ENCODE measurements around the gene AGTPBP1.
A peak's percentile ranks its signal among the peaks of the same experiment; 100 is the strongest.
"Not testable (repeated sequence)": the region's sequence is repeated elsewhere in the genome, so short reads cannot be mapped to it uniquely, and the experiment has no call there.

Gene AGTPBP1

GRCh38 chr9:85741875-85742596, at the start of gene AGTPBP1:
Gene AGTPBP1, minus strand, starts transcription at chr9:85741954. Its CDS starts 29,421 bp downstream, at chr9:85712533.
- DNase-seq (ENCODE audit: low spot score): peak; percentile 97
- in situ Hi-C loops (cut with MboI; ENCODE audit: low pct_unique_long_range_greater_than_20kb, low sequenced_read_pairs, unreplicated experiment): no loop called here
- no peak for TF ChIP-seq CTCF (IDR thresholded peaks at IDR 0.05; ENCODE audit: extremely low read depth, insufficient read depth, missing control alignments)

GRCh38 chr9:85786116-85786515, 44.4 kb upstream of the AGTPBP1 start:
- in situ Hi-C loops (cut with MboI; ENCODE audit: low pct_unique_long_range_greater_than_20kb, low sequenced_read_pairs, unreplicated experiment); DNase-seq (ENCODE audit: low spot score): not testable (repeated sequence)

- DNase-seq (ENCODE audit: low spot score): peak; percentile 2
- in situ Hi-C loops (cut with MboI; ENCODE audit: low pct_unique_long_range_greater_than_20kb, low sequenced_read_pairs, unreplicated experiment): not testable (repeated sequence)
Measured at GRCh38 chr9:85773844-85774243, 32.1 kb upstream of the AGTPBP1 start.

GRCh38 chr9:85761802-85762201, 20.0 kb upstream of the AGTPBP1 start:
- DNase-seq (ENCODE audit: low spot score); in situ Hi-C loops (cut with MboI; ENCODE audit: low pct_unique_long_range_greater_than_20kb, low sequenced_read_pairs, unreplicated experiment): not testable (repeated sequence)

GRCh38 chr9:85757716-85758115, 16.0 kb upstream of the AGTPBP1 start:
- in situ Hi-C loops (cut with MboI; ENCODE audit: low pct_unique_long_range_greater_than_20kb, low sequenced_read_pairs, unreplicated experiment); DNase-seq (ENCODE audit: low spot score): not testable (repeated sequence)

GRCh38 chr9:85756216-85756615, 14.5 kb upstream of the AGTPBP1 start:
- in situ Hi-C loops (cut with MboI; ENCODE audit: low pct_unique_long_range_greater_than_20kb, low sequenced_read_pairs, unreplicated experiment): not testable (repeated sequence)

GRCh38 chr9:85746309-85746708, 4.6 kb upstream of the AGTPBP1 start:
- no peak for DNase-seq (ENCODE audit: low spot score)
- in situ Hi-C loops (cut with MboI; ENCODE audit: low pct_unique_long_range_greater_than_20kb, low sequenced_read_pairs, unreplicated experiment): no loop called here
- no peak for TF ChIP-seq CTCF (IDR thresholded peaks at IDR 0.05; ENCODE audit: extremely low read depth, insufficient read depth, missing control alignments)

More at GRCh38 chr9:85756216-85756615, 14.5 kb upstream of the AGTPBP1 start:
- DNase-seq (ENCODE audit: low spot score): not testable (repeated sequence)

- in situ Hi-C loops (cut with MboI; ENCODE audit: low pct_unique_long_range_greater_than_20kb, low sequenced_read_pairs, unreplicated experiment): no loop called here
- TF ChIP-seq CTCF (IDR thresholded peaks at IDR 0.05; ENCODE audit: extremely low read depth, insufficient read depth, missing control alignments): no peak
- DNase-seq (ENCODE audit: low spot score): no peak
Measured at GRCh38 chr9:85745203-85745602, 3.4 kb upstream of the AGTPBP1 start.

- in situ Hi-C loops (cut with MboI; ENCODE audit: low pct_unique_long_range_greater_than_20kb, low sequenced_read_pairs, unreplicated experiment): no loop called here
- TF ChIP-seq CTCF (IDR thresholded peaks at IDR 0.05; ENCODE audit: extremely low read depth, insufficient read depth, missing control alignments): no peak
- DNase-seq (ENCODE audit: low spot score): no peak
Measured at GRCh38 chr9:85744480-85744879, 2.7 kb upstream of the AGTPBP1 start.
